Amniotic stem cell (primary cell): ENCODE results near the gene SCN8A.
A peak's percentile ranks its signal among the peaks of the same experiment; 100 is the strongest.
"Not testable (repeated sequence)": the region's sequence is repeated elsewhere in the genome, so short reads cannot be mapped to it uniquely, and the experiment has no call there.

Source experiments
- DNase-seq: peaks from one replicate; lab custom pipeline; 2025; lab: John Stamatoyannopoulos, UW

Gene SCN8A

DNA sequence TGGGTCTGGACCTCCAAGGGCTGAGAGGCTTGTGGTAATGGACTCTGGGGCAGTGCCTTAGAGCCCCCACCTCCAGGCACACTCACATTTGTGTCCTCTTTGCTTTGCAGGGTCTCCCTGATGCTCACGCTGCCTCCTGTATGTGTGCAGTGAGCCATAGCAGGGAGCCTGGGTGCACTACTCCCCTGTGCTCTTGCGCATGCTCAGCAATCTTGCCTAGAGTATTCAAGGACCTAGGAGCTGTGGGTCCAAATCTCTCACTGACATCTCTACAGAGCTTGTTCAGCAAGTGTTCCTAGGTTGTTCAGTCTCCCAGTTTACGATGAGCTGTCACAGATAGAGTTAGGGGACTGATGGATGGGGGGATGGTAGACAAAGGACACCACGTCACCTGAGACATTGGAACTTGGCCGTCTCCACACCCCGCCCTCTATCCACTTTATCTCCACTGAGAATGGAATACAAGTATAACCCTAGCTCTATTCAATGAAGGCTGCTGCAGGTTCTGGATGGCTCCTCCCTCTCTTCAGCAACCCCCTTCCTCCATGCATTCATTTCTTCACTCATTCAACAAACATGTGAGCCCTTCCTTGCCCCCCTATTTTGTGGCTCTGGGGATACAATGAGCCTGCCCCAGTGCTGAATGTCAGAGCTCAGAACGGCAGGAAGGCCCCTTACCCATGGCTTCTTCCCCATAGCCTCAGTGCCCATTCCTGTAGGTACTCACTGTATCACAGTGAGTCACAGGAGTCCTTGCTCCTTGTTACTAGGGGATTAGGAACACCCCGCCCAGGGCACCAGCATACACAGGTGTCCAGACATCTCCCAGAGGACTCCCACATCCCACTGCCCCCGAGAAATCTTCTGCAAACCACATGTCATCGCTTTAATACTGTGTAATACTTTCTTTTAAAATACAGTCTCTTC is 226.3 kb downstream of the SCN8A start:
- DNase-seq = no peak

GRCh38 chr12:51818086-51818485 is 227.1 kb downstream of the SCN8A start:
- no peak for DNase-seq

DNA sequence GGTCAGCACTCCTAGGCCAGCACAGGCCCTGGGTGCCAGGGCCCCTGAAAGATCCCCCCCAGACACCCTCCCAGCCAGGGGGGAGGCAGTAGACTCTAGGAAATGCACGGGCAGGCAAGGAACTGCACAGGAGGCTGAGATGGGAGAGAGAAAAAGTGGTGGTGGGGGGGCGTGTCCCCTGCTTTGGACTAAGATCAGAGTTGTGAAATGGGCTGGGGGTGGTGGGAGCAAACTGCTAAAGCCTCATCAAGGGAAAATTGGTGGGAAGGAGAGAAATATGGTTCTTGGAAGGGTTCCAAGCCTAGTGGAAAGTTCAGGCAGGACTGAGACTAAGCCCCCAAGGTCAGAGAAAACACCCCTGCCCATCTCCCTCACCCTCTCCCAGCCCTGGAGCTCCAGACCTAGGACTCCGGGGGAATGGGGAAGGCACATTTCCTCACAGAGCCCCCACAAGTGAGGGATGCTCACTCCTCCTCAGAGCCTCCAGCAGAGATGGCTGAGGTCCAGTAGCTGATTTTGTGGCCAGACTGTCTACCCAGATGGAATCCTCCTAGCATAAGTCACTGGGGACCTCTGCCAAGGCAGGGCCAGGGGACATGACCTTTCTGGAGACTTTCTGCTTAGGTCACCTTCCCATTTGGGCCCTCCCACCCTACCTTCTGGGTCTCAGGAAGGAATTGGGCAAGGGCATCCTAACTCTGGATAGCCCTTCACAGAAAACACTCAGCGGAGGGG is 227.7 kb downstream of the SCN8A start:
- no peak for DNase-seq

- DNase-seq = no peak
These were observed 228.9 kb downstream of the SCN8A start for GRCh38 chr12:51819736-51820525.

- no peak for DNase-seq
These were observed 229.8 kb downstream of the SCN8A start for GRCh38 chr12:51820526-51821439.

- no peak for DNase-seq
These were observed 230.6 kb downstream of the SCN8A start for GRCh38 chr12:51821440-51822260.

- DNase-seq = no peak
These were observed 231.2 kb downstream of the SCN8A start for GRCh38 chr12:51822261-51822616.

DNA sequence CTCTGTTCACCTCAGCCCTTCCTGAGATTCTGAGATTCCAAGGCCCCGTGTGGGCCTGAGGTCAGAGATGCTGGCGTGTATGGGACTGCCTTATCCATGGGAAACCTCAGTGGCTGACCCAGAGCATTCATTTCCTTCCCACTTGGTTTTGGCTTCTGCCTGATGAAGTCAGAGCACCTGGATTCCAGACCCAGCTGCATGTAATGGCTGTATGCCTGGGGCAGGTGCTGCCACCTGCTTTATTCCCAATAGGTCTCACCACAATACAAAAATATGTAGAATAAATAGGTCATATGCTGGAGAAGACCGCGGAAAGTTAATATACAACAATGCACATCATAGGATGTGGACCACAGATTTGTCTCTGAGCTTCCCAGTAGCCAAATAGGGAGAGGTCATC is 231.9 kb downstream of the SCN8A start:
- DNase-seq = no peak

GRCh38 chr12:51823875-51824565 is 233.0 kb downstream of the SCN8A start:
- peak; percentile 43 for DNase-seq

GRCh38 chr12:51825216-51825615 is 234.2 kb downstream of the SCN8A start:
- no peak for DNase-seq

DNA sequence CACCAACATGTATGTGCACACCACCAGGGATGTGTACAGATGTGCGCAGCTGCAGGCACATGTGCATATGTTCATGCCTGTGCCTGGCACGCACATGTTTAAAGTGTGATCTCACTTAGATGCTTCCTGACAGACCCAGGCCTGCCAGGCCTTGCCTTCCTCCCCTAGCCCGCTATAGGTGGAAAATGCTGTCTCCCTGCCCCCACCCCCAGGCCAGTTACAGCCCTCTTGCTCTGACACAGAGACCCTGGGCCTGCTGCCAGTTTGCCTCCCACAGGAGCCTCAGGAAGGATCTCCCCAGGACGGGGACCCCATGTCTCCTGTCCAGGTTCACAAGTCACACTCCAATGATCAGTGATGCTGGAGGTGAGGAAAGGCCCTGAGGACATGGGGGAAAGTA is 235.8 kb downstream of the SCN8A start:
- no peak for DNase-seq

DNA sequence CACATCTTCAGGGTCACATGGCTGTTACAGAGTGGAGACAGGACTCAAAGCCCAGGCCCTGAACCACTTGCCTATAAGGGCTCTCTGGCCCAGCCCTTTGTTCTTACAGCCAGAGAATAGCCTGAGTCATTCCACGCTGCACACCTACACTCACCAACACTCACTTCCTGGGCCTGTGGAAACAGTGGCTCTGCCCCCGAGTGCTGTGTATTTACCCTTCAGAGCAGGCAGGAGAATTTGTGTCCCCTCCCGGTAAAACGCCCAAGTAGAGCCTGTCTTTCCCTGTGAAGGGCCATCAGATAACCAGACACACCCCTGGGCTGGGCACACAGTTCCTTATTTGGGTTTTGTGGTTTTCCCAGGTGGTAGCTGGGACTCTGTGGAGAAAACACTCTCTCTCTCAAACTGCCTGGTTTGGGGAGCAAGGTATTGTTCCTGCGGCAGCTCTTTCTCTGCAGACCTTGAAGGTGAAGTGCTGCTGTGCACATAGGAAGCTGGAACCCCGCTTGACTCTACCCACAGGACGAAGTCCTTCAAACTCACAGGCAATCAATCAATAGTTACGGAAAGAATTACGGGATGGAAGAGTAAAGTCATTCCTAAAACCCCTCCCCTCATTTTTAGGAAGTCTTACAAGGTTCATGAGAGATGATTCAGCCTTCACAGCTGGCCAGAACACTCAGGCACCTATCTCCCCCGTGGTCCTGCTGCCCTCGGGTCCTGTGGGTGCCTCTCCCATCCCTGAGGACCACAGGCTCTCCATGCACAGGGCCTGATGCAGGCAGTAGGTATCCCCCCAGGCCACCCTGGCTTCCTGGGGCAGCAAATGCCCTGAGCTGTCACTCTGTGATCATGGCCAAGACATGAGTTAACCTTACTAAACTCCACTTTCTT is 237.1 kb downstream of the SCN8A start:
- DNase-seq = no peak

DNA sequence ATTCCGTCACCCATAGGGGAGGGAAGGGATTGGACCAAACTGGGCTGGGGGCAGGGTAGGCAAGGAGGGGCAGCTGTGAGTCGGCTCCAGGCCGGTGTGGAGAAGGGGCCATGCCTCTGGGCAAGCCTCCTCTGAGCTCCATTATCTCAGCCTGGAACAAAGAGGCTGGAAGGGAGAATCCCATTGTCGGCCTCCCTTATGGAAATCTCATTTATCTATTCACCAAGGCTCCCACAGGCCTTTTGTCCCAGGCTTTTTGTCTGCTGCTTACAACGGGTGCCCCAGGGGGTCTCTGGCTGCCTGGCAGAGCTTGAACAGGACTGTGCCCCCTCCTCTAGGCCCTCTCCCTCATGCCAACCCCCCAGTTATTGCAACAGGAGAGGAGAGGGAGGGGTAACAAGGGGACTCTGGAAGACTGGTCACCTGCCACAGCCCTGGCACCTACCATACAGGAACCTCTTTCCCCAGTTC is 238.0 kb downstream of the SCN8A start:
- DNase-seq = no peak

DNA sequence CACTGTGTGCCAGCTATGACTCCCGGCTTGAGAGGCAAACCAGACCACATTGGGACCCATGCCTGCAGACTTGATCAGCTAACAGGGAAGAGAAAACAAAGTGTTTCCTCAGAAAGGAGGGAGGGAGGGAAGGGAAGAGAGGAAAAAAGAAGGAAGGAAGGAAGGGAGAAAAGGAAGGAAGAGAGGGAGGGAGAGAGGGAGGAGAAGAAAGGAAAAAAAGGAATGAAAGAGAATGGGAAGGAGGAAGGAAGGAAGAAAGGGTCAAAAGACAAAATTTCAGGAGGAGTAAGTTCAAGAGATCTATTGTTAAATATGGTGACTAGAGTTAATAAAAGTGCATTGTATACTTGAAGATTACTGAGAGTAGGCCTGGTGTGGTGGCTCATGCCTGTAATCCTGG is 238.6 kb downstream of the SCN8A start:
- DNase-seq = no peak

DNA sequence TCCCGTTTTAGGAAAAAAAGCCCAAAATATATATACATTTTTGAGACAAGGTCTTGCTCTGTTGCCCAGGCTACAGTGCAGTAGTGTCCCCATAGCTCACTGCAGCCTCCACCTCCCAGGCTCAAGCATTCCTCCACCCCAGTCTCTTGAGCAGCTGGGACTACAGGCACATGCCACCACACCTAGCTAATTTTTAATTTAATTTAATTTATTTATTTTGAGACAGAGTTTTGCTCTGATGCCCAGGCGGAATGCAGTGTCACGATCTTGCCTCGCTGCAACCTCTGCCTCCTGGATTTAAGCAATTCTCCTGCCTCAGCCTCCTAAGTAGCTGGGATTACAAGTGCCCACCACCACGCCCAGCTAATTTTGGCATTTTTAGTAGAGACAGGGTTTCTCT is 240.8 kb downstream of the SCN8A start:
- not testable (repeated sequence) for DNase-seq

DNA sequence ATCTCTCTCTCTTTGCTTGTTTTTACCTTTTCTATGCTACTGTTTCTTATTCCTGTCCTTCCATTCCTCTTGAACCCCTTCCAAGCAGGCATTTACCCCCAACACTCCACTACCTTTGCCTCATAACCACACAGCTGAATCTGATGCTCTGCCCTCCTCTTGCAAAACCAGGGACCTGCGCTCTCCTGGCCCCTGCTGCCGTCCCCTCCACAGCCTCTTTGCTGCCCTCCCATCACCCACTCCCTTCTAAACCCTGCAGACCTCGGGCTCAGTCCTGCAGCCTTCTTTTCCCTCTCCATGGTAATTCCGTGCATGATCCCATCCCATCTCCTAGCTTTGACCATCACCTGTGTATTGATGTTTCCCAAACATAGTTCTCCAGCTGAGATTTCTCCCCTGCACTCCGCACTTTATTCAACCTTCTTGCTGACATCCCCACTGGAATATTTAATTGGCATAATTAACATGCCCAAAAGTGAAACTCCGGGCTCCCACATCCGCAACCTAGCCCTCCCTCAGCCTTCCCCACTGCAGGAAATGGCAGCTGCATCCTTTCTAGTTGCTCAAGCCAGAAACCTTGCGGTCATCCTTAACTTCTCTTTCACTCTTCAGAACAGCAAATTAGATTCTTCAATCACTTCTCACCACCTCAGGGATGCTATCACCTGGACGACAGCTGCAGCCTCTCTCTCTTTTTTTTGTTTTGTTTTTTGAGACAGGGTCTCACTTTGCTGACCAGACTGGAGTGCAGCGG is 241.5 kb downstream of the SCN8A start:
- no peak for DNase-seq

DNA sequence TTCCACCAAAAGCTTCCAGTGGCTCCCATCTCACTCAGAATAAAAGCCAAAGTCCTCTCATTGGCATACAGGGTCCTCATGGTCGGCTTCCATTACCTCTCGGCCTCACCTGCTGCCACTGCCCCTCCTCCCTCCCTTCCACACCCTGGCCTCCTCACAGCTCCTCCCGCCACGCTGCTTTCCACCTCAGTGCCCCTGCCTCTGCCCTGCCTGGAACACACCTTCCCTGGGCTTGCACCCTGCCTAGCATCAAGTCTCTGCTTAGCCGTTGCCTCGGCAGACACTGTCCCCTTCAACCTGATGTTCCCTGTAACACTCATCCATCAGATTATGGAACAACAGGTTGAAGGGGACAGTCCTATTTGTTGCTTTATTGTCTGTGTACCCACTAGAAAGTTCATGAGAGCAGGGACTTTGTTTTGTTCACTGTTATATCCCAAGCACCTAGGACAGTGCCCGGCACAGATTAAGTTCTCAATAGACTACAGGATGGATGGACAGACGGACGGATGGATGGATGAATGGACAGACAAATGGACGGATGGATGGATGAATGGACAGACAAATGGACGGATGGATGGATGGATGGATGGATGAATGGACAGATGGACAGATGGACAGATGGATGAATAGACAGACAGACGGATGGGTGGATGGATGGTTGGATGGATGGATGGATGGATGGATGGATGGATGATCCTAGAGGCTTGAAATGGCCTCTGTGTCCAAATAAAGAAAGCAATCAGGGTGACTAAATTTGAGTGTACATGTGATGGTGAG is 242.6 kb downstream of the SCN8A start:
- no peak for DNase-seq
